ENCODE results near the gene ROBO4. TPM values are rescaled to one million over a fixed set of nuclear protein-coding genes. Genes with fewer than 3 reads are reported as not detected.

The ROBO4 gene
- total RNA-seq, 1 experiment from 2014 or later = not detected

Other genes with a start within 250 kb of the ROBO4 start
- gene SIAE, start 224.1 kb downstream of the ROBO4 start, total RNA-seq (2014; rRNA removed; shearing (Covaris generic)) = 3.8 and 5.9 TPM in 2 replicates
- gene SPA17, start 224.0 kb downstream of the ROBO4 start, total RNA-seq (2014; rRNA removed; shearing (Covaris generic)) = 28.8 and 36.9 TPM in 2 replicates
- gene NRGN, start 157.9 kb downstream of the ROBO4 start, total RNA-seq (2014; rRNA removed; shearing (Covaris generic)) = 1.5 TPM in 1 of 2 replicates, not detected in the other
- not detected in 2 replicates for gene VSIG2, start 145.6 kb downstream of the ROBO4 start, total RNA-seq (2014; rRNA removed; shearing (Covaris generic))
- not detected in 2 replicates for gene ESAM, start 135.6 kb downstream of the ROBO4 start, total RNA-seq (2014; rRNA removed; shearing (Covaris generic))
- 12.2 and 13.5 TPM in 2 replicates for gene MSANTD2, start 97.5 kb downstream of the ROBO4 start, total RNA-seq (2014; rRNA removed; shearing (Covaris generic))
- 8.1 and 12.3 TPM in 2 replicates for gene ROBO3, start 32.4 kb downstream of the ROBO4 start, total RNA-seq (2014; rRNA removed; shearing (Covaris generic))
- not detected in 2 replicates for gene HEPN1, start 21.4 kb upstream of the ROBO4 start, total RNA-seq (2014; rRNA removed; shearing (Covaris generic))
- gene HEPACAM, start 38.2 kb upstream of the ROBO4 start, total RNA-seq (2014; rRNA removed; shearing (Covaris generic)) = not detected in 2 replicates
- 2.6 and 3.8 TPM in 2 replicates for gene CCDC15, start 56.3 kb upstream of the ROBO4 start, total RNA-seq (2014; rRNA removed; shearing (Covaris generic))
- gene SLC37A2, start 165.4 kb upstream of the ROBO4 start, total RNA-seq (2014; rRNA removed; shearing (Covaris generic)) = not detected in 2 replicates
- gene TMEM218, start 213.8 kb upstream of the ROBO4 start, total RNA-seq (2014; rRNA removed; shearing (Covaris generic)) = 62.0 and 65.8 TPM in 2 replicates

Data from G401 (cell line).